Liver (tissue), 9 donors: ENCODE results near the gene OCA2. TPM values are rescaled to one million over a fixed set of nuclear protein-coding genes. Genes with fewer than 3 reads are reported as not detected.

Source experiments
- DNase-seq: peaks from one replicate; pipeline ENCODE4 v3.0.0-alpha.2; 2017; ENCODE audit warnings: low spot score
- H3K27ac ChIP-seq, 2 donors: one replicate each; pipeline ENCODE4 v1.7.0; 2013; ENCODE audit warnings: inconsistent platforms in 2 of 2, low read length in 2 of 2, control low read depth in 1 of 2, low read depth in 1 of 2, mild to moderate bottlenecking in 1 of 2
- H3K27me3 ChIP-seq, 4 donors: one replicate each; pipeline versions ENCODE4 v1.6.1 to v1.7.0; 2013; ENCODE audit warnings: low read length in 3 of 4, inconsistent platforms in 1 of 4, mild to moderate bottlenecking in 1 of 4, moderate library complexity in 1 of 4; ENCODE audit not compliant: control insufficient read depth in 4 of 4, insufficient read depth in 4 of 4
- H3K36me3 ChIP-seq, 4 donors: one replicate each; pipeline versions ENCODE4 v1.6.1 to v1.7.0; 2013; ENCODE audit warnings: low read length in 3 of 4, mild to moderate bottlenecking in 3 of 4, low read depth in 1 of 4, moderate library complexity in 1 of 4; ENCODE audit not compliant: control insufficient read depth in 4 of 4, insufficient read depth in 3 of 4
- H3K4me1 ChIP-seq, 4 donors: one replicate each; pipeline versions ENCODE4 v1.6.1 to v1.7.0; 2013; ENCODE audit warnings: low read length in 3 of 4, mild to moderate bottlenecking in 3 of 4, moderate library complexity in 1 of 4; ENCODE audit not compliant: control insufficient read depth in 4 of 4, insufficient read depth in 4 of 4
- H3K4me3 ChIP-seq, 3 donors: one replicate each; pipeline versions ENCODE4 v1.6.1 to v1.7.0; 2013; ENCODE audit warnings: low read length in 3 of 3, control low read depth in 1 of 3, low read depth in 1 of 3, mild to moderate bottlenecking in 1 of 3
- H3K9ac ChIP-seq, 2 donors: one replicate each; pipeline ENCODE4 v1.7.0; 2013; ENCODE audit warnings: low read length in 2 of 2, mild to moderate bottlenecking in 2 of 2, moderate library complexity in 2 of 2, control low read depth in 1 of 2, low read depth in 1 of 2
- H3K9me3 ChIP-seq, 4 donors: one replicate each; pipeline versions ENCODE4 v1.6.1 to v1.7.0; 2013; ENCODE audit warnings: low read length in 3 of 4; ENCODE audit not compliant: control insufficient read depth in 4 of 4
- ATF3 ChIP-seq: IDR thresholded peaks from 2 replicates; pipeline ENCODE4 v1.6.1; 2016; ENCODE audit warnings: antibody characterized with exemption
- CTCF ChIP-seq: fragments of 150-350 bp; IDR thresholded peaks from 2 replicates; pipeline ENCODE4 v1.5.1; 2017; ENCODE audit warnings: improper control_type of control experiment, low read depth, low read length; ENCODE audit not compliant: missing input control
- EGR1 ChIP-seq, 2 donors: IDR thresholded peaks; 2 replicates each; pipeline ENCODE4 v1.6.1; 2016 to 2018; ENCODE audit warnings: antibody characterized with exemption in 2 of 2, low read depth in 2 of 2
- FOXA1 ChIP-seq: IDR thresholded peaks from 2 replicates; pipeline ENCODE4 v1.6.1; 2016; ENCODE audit warnings: antibody characterized with exemption
- FOXA2 ChIP-seq: IDR thresholded peaks from 2 replicates; pipeline ENCODE4 v1.6.1; 2016; ENCODE audit warnings: antibody characterized with exemption
- GABPA ChIP-seq, 2 donors: IDR thresholded peaks in 1 of 2; conservative IDR thresholded peaks in 1 of 2; 2 replicates each; pipeline ENCODE4 v1.6.1; 2016; ENCODE audit warnings: antibody characterized with exemption in 2 of 2, mild to moderate bottlenecking in 1 of 2, moderate library complexity in 1 of 2
- HNF4A ChIP-seq, 2 donors: conservative IDR thresholded peaks; 2 replicates each; pipeline ENCODE4 v1.6.1; 2016; ENCODE audit warnings: antibody characterized with exemption in 2 of 2, mild to moderate bottlenecking in 2 of 2
- HNF4G ChIP-seq: IDR thresholded peaks from 2 replicates; pipeline ENCODE4 v1.6.1; 2016; ENCODE audit warnings: antibody characterized with exemption
- JUND ChIP-seq, 2 donors: IDR thresholded peaks; 2 replicates each; pipeline ENCODE4 v1.6.1; 2016; ENCODE audit warnings: antibody characterized with exemption in 2 of 2
- MAX ChIP-seq: IDR thresholded peaks from 2 replicates; pipeline ENCODE4 v1.6.1; 2016; ENCODE audit warnings: antibody characterized with exemption
- NR2F2 ChIP-seq: IDR thresholded peaks from 2 replicates; pipeline ENCODE4 v1.6.1; 2016; ENCODE audit warnings: antibody characterized with exemption
- RAD21 ChIP-seq, 2 donors: IDR thresholded peaks; 2 replicates each; pipeline ENCODE4 v1.6.1; 2016; ENCODE audit warnings: antibody characterized with exemption in 2 of 2, mild to moderate bottlenecking in 2 of 2
- REST ChIP-seq: IDR thresholded peaks from 2 replicates; pipeline ENCODE4 v1.6.1; 2016; ENCODE audit warnings: antibody characterized with exemption, mild to moderate bottlenecking
- RXRA ChIP-seq, 2 donors: IDR thresholded peaks; 2 replicates each; pipeline ENCODE4 v1.6.1; 2017 to 2018; ENCODE audit warnings: antibody characterized with exemption in 2 of 2, mild to moderate bottlenecking in 1 of 2
- SP1 ChIP-seq: IDR thresholded peaks from 2 replicates; pipeline ENCODE4 v1.6.1; 2018; ENCODE audit warnings: antibody characterized with exemption, mild to moderate bottlenecking
- TAF1 ChIP-seq: conservative IDR thresholded peaks from 2 replicates; pipeline ENCODE4 v1.6.1; 2016; ENCODE audit warnings: antibody characterized with exemption, mild to moderate bottlenecking
- YY1 ChIP-seq: IDR thresholded peaks from 2 replicates; pipeline ENCODE4 v1.6.1; 2016; ENCODE audit warnings: antibody characterized with exemption, mild to moderate bottlenecking
- ZBTB33 ChIP-seq: IDR thresholded peaks from 2 replicates; pipeline ENCODE4 v1.6.1; 2016; ENCODE audit warnings: antibody characterized with exemption
- WGBS: extraction: QIAGEN DNeasy Blood & Tissue Kit; methylation state at CpG from one replicate; pipeline ENCODE4 v1.1.7; 2013; 5-methylcytosine and 5-hydroxymethylcytosine counted together
- polyA plus RNA-seq, 2 donors: library from polyadenylated mRNA; stranded (reverse) in 1 of 2; unstranded in 1 of 2; fragments of 200-250 nt in 1 of 2; fragments of >200 nt in 1 of 2; fragmentation: Nextera tagmentation in 1 of 2; extraction: Ambion mirVana in 1 of 2; gene quantifications; one replicate each; pipeline versions ENCODE4 v1.2.1 to v1.2.3, GENCODE V29; 2013 to 2015
- total RNA-seq, 2 donors: library from RNA; depleted of rRNA; stranded (reverse); fragments of >200 nt; gene quantifications; one replicate each; pipeline ENCODE4 v1.2.3, GENCODE V29; 2014
- donor health status: healthy.
- donor health status: healthy.
- donor health status: healthy.
- donor health status: healthy.
- donor health status: healthy.

OCA2 gene
- total and polyA plus RNA-seq, 4 donors = 0.02 to 0.56 (median 0.15) TPM

GRCh38 chr15:27747997-27748396 lies 351.1 kb downstream of the OCA2 start:
- Histone ChIP-seq H3K4me1 (no peaks in the 10 kb centered on the region), H3K36me3 (no peaks in the 10 kb centered on the region), H3K27ac (no peak overlapping the region), H3K9me3 (no peaks in the 10 kb centered on the region), H3K27me3 (no peaks in the 10 kb centered on the region), H3K4me3 (no peak overlapping the region), H3K9ac (no peak overlapping the region)
- TF ChIP-seq JUND (IDR thresholded peaks at IDR 0.05) (no peak), SP1 (no peak), FOXA1 (no peak), FOXA2 (no peak), HNF4A (conservative IDR thresholded peaks at IDR 0.05) (no peak), REST (no peak), ATF3 (no peak), EGR1 (IDR thresholded peaks at IDR 0.05; ENCODE audit: low read depth in 2 of 2) (no peak), YY1 (no peak), RAD21 (IDR thresholded peaks at IDR 0.05) (no peak), GABPA (IDR thresholded peaks at IDR 0.05 in 1 of 2, conservative IDR thresholded peaks at IDR 0.05 in 1 of 2) (no peak), RXRA (IDR thresholded peaks at IDR 0.05) (no peak), NR2F2 (no peak), ZBTB33 (no peak), TAF1 (no peak), CTCF (no peak), MAX (no peak), HNF4G (no peak)
- WGBS = 91% methylated on average over 2 of the region's 2 CpGs
- DNase-seq = no peak
